Measurements from ENCODE around the gene IL34. TPM values are rescaled to one million over a fixed set of nuclear protein-coding genes. Genes with fewer than 3 reads are reported as not detected.

Gene IL34
- total RNA-seq, 1 experiment from 2014 or later = not detected

- CTCF ChIA-PET = interaction anchor here (1.6 kb wide), 1 partner anchor 119 kb away, joined by 3 read pairs; no protein-coding TSS in a partner anchor
- no peak for TF ChIP-seq POLR2A (IDR thresholded peaks at IDR 0.05; ENCODE audit: borderline replicate concordance, extremely low read depth, insufficient read depth, insufficient read length)
- TF ChIP-seq ZBTB33 (IDR thresholded peaks at IDR 0.05; ENCODE audit: extremely low read depth, insufficient replicate concordance, low read length) = no peak
- TF ChIP-seq CEBPB (IDR thresholded peaks at IDR 0.05; ENCODE audit: low read depth) = no peak
- TF ChIP-seq ZNF274 (IDR thresholded peaks at IDR 0.05; ENCODE audit: low read depth, low read length) = no peak
- no peak for TF ChIP-seq TCF7L2 (IDR thresholded peaks at IDR 0.05; ENCODE audit: borderline replicate concordance, extremely low read depth, insufficient read depth, insufficient read length)
- no peak for TF ChIP-seq EGR1 (IDR thresholded peaks at IDR 0.05; ENCODE audit: low read depth)
These were observed 5.2 kb downstream of the IL34 start for GRCh38 chr16:70651524-70651923.

GRCh38 chr16:70652322-70652721 lies 6.0 kb downstream of the IL34 start:
- no peaks in the 10 kb centered on the region for H3K9me3 ChIP-seq (ENCODE audit: control insufficient read depth in 1 of 2, insufficient read depth in 1 of 2, low read depth in 1 of 2, low read length in 2 of 2)
- no peaks in the 10 kb centered on the region for H3K36me3 ChIP-seq (ENCODE audit: control insufficient read depth in 1 of 2, insufficient read depth in 2 of 2, low read length in 2 of 2)
- DNase-seq (ENCODE audit: low read depth, low spot score) = no peak
- H3K79me2 ChIP-seq (ENCODE audit: insufficient read depth, low read length) = no peaks in the 10 kb centered on the region
- H3K27me3 ChIP-seq (ENCODE audit: insufficient read depth, low read length) = no peaks in the 10 kb centered on the region
- ChIA-PET CTCF (interaction anchor here (0.6 to 4.4 kb wide), 3 partner anchors 32 to 282 kb away, joined by 3 to 43 read pairs (median 19); no protein-coding TSS in a partner anchor), POLR2A (no interaction called here), RAD21 (ENCODE audit: low non-redundant PET in 1 of 2, low total read pairs in 2 of 2, uncharacterized antibody in 2 of 2, unreplicated experiment in 2 of 2) (interaction anchor here in 1 of 2 experiments (1.2 kb wide), 1 partner anchor 119 kb away, joined by 3 read pairs; no protein-coding TSS in a partner anchor)
- intact Hi-C loops (cut with micrococcal nuclease) = loop anchor here (2.0 to 10.0 kb wide), 4 partner anchors 128 to 855 kb away; partner anchors contain the start of genes COG4 and SF3B3
- BruUV-seq (replicated peaks) = no TSS peak
- no peaks in the 10 kb centered on the region for H4K20me1 ChIP-seq (ENCODE audit: insufficient read depth)
- peaks cover 0 to 8% of the 10 kb centered on the region in 2 experiments; a peak in 2 of 4 replicates for H3K4me1 ChIP-seq (ENCODE audit: control insufficient read depth in 1 of 2, insufficient read depth in 2 of 2, low read length in 2 of 2)
- no peak overlapping the region for H2AFZ ChIP-seq (ENCODE audit: low read depth, low read length, poor library complexity, severe bottlenecking)
- no peak overlapping the region for H3K4me2 ChIP-seq (ENCODE audit: low read length)
- H3K9ac ChIP-seq (ENCODE audit: low read length) = no peak overlapping the region
- H3K27ac ChIP-seq (ENCODE audit: low read depth, low read length) = no peak overlapping the region
- no peak for ATAC-seq
- H3K9me2 ChIP-seq (ENCODE audit: insufficient read depth) = no peaks in the 10 kb centered on the region
- H3K4me3 ChIP-seq (replicated peaks in 1 of 2; ENCODE audit: low read depth in 1 of 2, low read length in 2 of 2) = no peak overlapping the region
- no peak for TF ChIP-seq MAX (IDR thresholded peaks at IDR 0.05)
- TF ChIP-seq ZBTB33 (IDR thresholded peaks at IDR 0.05; ENCODE audit: extremely low read depth, insufficient replicate concordance, low read length) = no peak
- no peak for TF ChIP-seq SRF (IDR thresholded peaks at IDR 0.05; ENCODE audit: low read depth)
- TF ChIP-seq SIN3A (IDR thresholded peaks at IDR 0.05; ENCODE audit: low read depth) = no peak
- TF ChIP-seq ZFX (IDR thresholded peaks at IDR 0.05) = no peak
- TF ChIP-seq RAD21 (IDR thresholded peaks at IDR 0.05; ENCODE audit: low read depth) = no peak
- TF ChIP-seq ATF3 (IDR thresholded peaks at IDR 0.05) = no peak
- TF ChIP-seq JUND (IDR thresholded peaks at IDR 0.05) = no peak
- no peak for TF ChIP-seq ELF1 (IDR thresholded peaks at IDR 0.05; ENCODE audit: borderline replicate concordance, low read depth)

More at GRCh38 chr16:70651524-70651923, 5.2 kb downstream of the IL34 start:
- Histone ChIP-seq H3K9me2 (ENCODE audit: insufficient read depth) (no peaks in the 10 kb centered on the region), H3K4me2 (ENCODE audit: low read length) (no peak overlapping the region), H3K9ac (ENCODE audit: low read length) (no peak overlapping the region), H2AFZ (ENCODE audit: low read depth, low read length, poor library complexity, severe bottlenecking) (no peak overlapping the region), H3K79me2 (ENCODE audit: insufficient read depth, low read length) (no peaks in the 10 kb centered on the region), H3K27ac (ENCODE audit: low read depth, low read length) (no peak overlapping the region), H3K36me3 (ENCODE audit: control insufficient read depth in 1 of 2, insufficient read depth in 2 of 2, low read length in 2 of 2) (no peaks in the 10 kb centered on the region), H3K27me3 (ENCODE audit: insufficient read depth, low read length) (no peaks in the 10 kb centered on the region), H4K20me1 (ENCODE audit: insufficient read depth) (no peaks in the 10 kb centered on the region), H3K4me3 (replicated peaks in 1 of 2; ENCODE audit: low read depth in 1 of 2, low read length in 2 of 2) (no peak overlapping the region), H3K9me3 (ENCODE audit: control insufficient read depth in 1 of 2, insufficient read depth in 1 of 2, low read depth in 1 of 2, low read length in 2 of 2) (no peaks in the 10 kb centered on the region), H3K4me1 (ENCODE audit: control insufficient read depth in 1 of 2, insufficient read depth in 2 of 2, low read length in 2 of 2) (peaks cover 0 to 8% of the 10 kb centered on the region in 2 experiments; a peak in 2 of 4 replicates)
- no TSS peak for BruUV-seq (replicated peaks)
- POLR2A ChIA-PET = no interaction called here
- ATAC-seq = no peak
- RAD21 ChIA-PET (ENCODE audit: low non-redundant PET in 1 of 2, low total read pairs in 2 of 2, uncharacterized antibody in 2 of 2, unreplicated experiment in 2 of 2) = no interaction called here
- intact Hi-C loops (cut with micrococcal nuclease) = loop anchor here (5.0 to 10.0 kb wide), 3 partner anchors 127 to 854 kb away; partner anchors contain the start of genes COG4 and SF3B3
- DNase-seq (ENCODE audit: low read depth, low spot score) = no peak

Data from HCT116 (cell line).